ENCODE results near the gene MYH7. TPM values are rescaled to one million over a fixed set of nuclear protein-coding genes. Genes with fewer than 3 reads are reported as not detected.
A peak's percentile ranks its signal among the peaks of the same experiment; 100 is the strongest.

MYH7 gene
- total and polyA plus RNA-seq, 2 donors from 2014 or later = 0.06 to 1.6 TPM

DNA sequence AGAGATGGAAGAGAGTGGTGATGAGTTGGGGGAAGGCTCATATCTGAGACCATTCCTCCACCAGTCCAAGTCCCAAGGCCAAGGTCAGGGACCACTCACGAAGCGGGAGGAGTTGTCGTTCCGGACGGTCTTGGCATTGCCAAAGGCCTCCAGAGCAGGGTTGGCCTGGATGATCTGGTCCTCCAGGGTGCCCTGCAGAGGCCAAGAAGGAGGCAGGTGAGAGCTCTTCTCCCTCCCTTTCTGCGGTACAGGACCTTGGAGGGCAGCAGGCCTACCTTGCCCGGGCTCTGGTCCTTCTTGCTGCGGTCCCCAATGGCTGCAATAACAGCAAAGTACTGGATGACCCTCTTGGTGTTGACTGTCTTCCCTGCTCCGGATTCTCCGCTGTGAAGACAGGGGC, 4.0 kb downstream of the MYH7 start:
- no peak for FAIRE-seq
- Histone ChIP-seq H3K36me3 (ENCODE audit: control insufficient read depth in 2 of 3, insufficient read depth in 3 of 3, low read length in 3 of 3) (no peaks in the 10 kb centered on the region), H3K9ac (ENCODE audit: low read length in 3 of 3) (no peak overlapping the region), H3K27me3 (ENCODE audit: control insufficient read depth, insufficient read depth, low read length) (no peaks in the 10 kb centered on the region), H3K4me1 (ENCODE audit: control insufficient read depth in 2 of 3, insufficient read depth in 2 of 3, low read depth in 1 of 3, low read length in 3 of 3) (peaks cover 0 to 5% (median under 1%) of the 10 kb centered on the region in 3 donors), H3K27ac (ENCODE audit: low read depth in 2 of 2, low read length in 2 of 2) (no peak overlapping the region), H3K4me3 (ENCODE audit: low read length in 3 of 3) (no peak overlapping the region), H3K9me3 (ENCODE audit: control insufficient read depth in 2 of 3, insufficient read depth in 1 of 3, low read length in 3 of 3) (no peaks in the 10 kb centered on the region)
- TF ChIP-seq, protein P1, sequence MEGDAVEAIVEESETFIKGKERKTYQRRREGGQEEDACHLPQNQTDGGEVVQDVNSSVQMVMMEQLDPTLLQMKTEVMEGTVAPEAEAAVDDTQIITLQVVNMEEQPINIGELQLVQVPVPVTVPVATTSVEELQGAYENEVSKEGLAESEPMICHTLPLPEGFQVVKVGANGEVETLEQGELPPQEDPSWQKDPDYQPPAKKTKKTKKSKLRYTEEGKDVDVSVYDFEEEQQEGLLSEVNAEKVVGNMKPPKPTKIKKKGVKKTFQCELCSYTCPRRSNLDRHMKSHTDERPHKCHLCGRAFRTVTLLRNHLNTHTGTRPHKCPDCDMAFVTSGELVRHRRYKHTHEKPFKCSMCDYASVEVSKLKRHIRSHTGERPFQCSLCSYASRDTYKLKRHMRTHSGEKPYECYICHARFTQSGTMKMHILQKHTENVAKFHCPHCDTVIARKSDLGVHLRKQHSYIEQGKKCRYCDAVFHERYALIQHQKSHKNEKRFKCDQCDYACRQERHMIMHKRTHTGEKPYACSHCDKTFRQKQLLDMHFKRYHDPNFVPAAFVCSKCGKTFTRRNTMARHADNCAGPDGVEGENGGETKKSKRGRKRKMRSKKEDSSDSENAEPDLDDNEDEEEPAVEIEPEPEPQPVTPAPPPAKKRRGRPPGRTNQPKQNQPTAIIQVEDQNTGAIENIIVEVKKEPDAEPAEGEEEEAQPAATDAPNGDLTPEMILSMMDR (IDR thresholded peaks at IDR 0.05; ENCODE audit: borderline replicate concordance, extremely low read depth, insufficient read depth) = no peak
- DNase-seq = peak in 1 of 5 donors; percentile 31
- intact Hi-C loops (cut with DNase I) = no loop called here

GRCh38 chr14:23430723-23431085, 4.8 kb downstream of the MYH7 start:
- no peak overlapping the region for H3K9ac ChIP-seq (ENCODE audit: low read length in 3 of 3)

GRCh38 chr14:23430016-23430722, 5.3 kb downstream of the MYH7 start:
- Histone ChIP-seq H3K9me3 (ENCODE audit: control insufficient read depth in 2 of 3, insufficient read depth in 1 of 3, low read length in 3 of 3) (no peaks in the 10 kb centered on the region), H3K4me3 (ENCODE audit: low read length in 3 of 3) (no peak overlapping the region), H3K4me1 (ENCODE audit: control insufficient read depth in 2 of 3, insufficient read depth in 2 of 3, low read depth in 1 of 3, low read length in 3 of 3) (no peaks in the 10 kb centered on the region), H3K27ac (ENCODE audit: low read depth in 2 of 2, low read length in 2 of 2) (no peak overlapping the region), H3K36me3 (ENCODE audit: control insufficient read depth in 2 of 3, insufficient read depth in 3 of 3, low read length in 3 of 3) (no peaks in the 10 kb centered on the region), H3K9ac (ENCODE audit: low read length in 3 of 3) (no peak overlapping the region), H3K27me3 (ENCODE audit: control insufficient read depth, insufficient read depth, low read length) (no peaks in the 10 kb centered on the region)
- no peak for DNase-seq
- FAIRE-seq = no peak
- TF ChIP-seq, protein P1 (IDR thresholded peaks at IDR 0.05; ENCODE audit: borderline replicate concordance, extremely low read depth, insufficient read depth) = no peak
- intact Hi-C loops (cut with DNase I) = no loop called here

More at GRCh38 chr14:23430723-23431085, 4.8 kb downstream of the MYH7 start:
- TF ChIP-seq, protein P1 (IDR thresholded peaks at IDR 0.05; ENCODE audit: borderline replicate concordance, extremely low read depth, insufficient read depth) = no peak
- no peaks in the 10 kb centered on the region for H3K4me1 ChIP-seq (ENCODE audit: control insufficient read depth in 2 of 3, insufficient read depth in 2 of 3, low read depth in 1 of 3, low read length in 3 of 3)
- FAIRE-seq (no peak), DNase-seq (peak in 4 of 5 donors; percentile 59 to 80 (median 70))
- intact Hi-C loops (cut with DNase I) = no loop called here
- no peaks in the 10 kb centered on the region for H3K27me3 ChIP-seq (ENCODE audit: control insufficient read depth, insufficient read depth, low read length)
- no peaks in the 10 kb centered on the region for H3K9me3 ChIP-seq (ENCODE audit: control insufficient read depth in 2 of 3, insufficient read depth in 1 of 3, low read length in 3 of 3)
- H3K27ac ChIP-seq (ENCODE audit: low read depth in 2 of 2, low read length in 2 of 2) = no peak overlapping the region
- no peak overlapping the region for H3K4me3 ChIP-seq (ENCODE audit: low read length in 3 of 3)
- H3K36me3 ChIP-seq (ENCODE audit: control insufficient read depth in 2 of 3, insufficient read depth in 3 of 3, low read length in 3 of 3) = no peaks in the 10 kb centered on the region

Data from kidney (tissue), 14 donors.